ENCODE measurements around the gene SMOC2. TPM values are rescaled to one million over a fixed set of nuclear protein-coding genes. Genes with fewer than 3 reads are reported as not detected.

Gene SMOC2
- total RNA-seq, 1 donor from 2014 or later = 18.7 TPM

DNA sequence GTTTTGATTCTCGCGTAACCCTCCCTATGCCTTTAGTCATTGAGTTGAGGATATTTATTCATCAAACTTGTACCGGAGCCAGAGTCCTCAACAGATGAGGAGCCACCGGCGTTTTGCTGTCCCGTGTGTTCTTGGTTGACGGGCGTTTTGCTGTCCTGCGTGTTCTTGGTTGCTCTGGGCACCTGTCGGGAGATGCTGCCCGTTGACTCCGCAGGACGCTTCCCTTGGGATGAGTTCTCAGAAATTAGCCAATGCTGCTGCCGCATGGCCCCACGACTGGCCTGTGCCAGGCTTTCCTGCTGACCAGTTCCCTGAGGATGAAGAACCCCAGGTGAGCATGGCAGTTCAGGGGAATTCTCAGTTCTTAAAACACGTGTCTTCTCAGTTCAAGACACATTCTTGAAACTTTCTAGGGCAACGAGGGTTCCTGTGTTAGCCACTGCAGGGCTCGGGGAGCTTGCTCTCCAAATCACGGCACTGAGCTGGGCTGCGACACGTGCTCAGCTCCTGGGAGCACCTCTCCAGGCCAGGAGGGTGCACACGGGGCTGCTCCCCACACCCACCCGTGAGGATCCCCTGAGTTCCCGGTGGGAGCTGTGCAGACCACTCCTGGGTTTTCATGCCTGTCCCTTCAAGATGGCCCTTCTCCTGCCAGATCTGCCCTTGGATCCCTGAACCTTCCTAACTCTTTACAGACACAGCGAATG, 265.6 kb downstream of the SMOC2 start:
- DNase-seq (no peak), ATAC-seq (no peak)
- intact Hi-C loops (cut with micrococcal nuclease) = no loop called here

DNA sequence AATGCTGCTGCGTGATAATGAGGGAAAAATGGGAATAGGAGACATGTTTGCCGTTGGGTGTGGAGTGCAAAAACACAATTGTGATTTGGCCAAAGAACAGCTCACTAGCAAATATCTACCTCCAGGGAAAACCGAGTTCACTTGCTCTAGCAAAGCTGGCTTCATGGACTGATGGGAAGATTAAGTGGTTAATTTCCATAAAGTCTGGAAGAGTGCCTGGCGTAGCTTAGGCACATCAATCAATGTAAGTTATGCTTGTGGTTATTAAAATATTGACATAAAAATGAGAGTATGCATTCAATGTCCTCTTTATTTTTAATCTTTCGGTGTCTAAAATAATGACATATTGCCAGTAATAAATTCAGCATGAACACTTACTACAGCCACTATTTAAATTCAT, 267.5 kb downstream of the SMOC2 start:
- no peak for ATAC-seq
- intact Hi-C loops (cut with micrococcal nuclease) = no loop called here
- no peak for DNase-seq

GRCh38 chr6:168708984-168709383, 268.0 kb downstream of the SMOC2 start:
- ATAC-seq (no peak), DNase-seq (no peak)
- intact Hi-C loops (cut with micrococcal nuclease) = no loop called here

DNA sequence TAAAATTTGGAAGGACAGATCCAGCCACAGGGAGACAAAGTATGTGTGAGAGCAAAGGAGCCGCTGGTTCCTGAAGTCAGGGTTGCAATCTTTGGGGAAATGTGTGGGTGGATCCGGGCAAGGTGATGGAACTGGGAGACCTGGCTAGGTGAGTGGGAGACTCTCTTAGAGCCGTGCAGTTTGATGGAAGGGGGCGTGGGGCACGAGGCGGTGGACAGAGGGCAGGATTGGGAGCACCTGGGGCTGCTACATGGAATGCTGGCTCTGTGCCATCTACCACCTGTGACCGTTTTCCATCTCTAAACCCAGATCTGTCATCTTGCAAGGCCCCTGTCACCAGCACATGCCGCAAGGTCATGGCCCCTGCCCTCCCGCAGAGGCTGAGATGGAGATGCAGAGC, 268.4 kb downstream of the SMOC2 start:
- DNase-seq = no peak

GRCh38 chr6:168709991-168710390, 269.0 kb downstream of the SMOC2 start:
- ATAC-seq (no peak), DNase-seq (no peak)
- intact Hi-C loops (cut with micrococcal nuclease) = no loop called here

More for the DNA sequence above, 268.4 kb downstream of the SMOC2 start:
- no peak for ATAC-seq
- intact Hi-C loops (cut with micrococcal nuclease) = no loop called here

GRCh38 chr6:168711049-168711640, 270.2 kb downstream of the SMOC2 start:
- ATAC-seq (no peak), DNase-seq (no peak)
- intact Hi-C loops (cut with micrococcal nuclease) = no loop called here

- intact Hi-C loops (cut with micrococcal nuclease) = no loop called here
- ATAC-seq (no peak), DNase-seq (no peak)
Observed at GRCh38 chr6:168711666-168712300, 270.8 kb downstream of the SMOC2 start.

- intact Hi-C loops (cut with micrococcal nuclease) = no loop called here
- DNase-seq (no peak), ATAC-seq (no peak)
Observed at GRCh38 chr6:168712993-168713392, 272.0 kb downstream of the SMOC2 start.

DNA sequence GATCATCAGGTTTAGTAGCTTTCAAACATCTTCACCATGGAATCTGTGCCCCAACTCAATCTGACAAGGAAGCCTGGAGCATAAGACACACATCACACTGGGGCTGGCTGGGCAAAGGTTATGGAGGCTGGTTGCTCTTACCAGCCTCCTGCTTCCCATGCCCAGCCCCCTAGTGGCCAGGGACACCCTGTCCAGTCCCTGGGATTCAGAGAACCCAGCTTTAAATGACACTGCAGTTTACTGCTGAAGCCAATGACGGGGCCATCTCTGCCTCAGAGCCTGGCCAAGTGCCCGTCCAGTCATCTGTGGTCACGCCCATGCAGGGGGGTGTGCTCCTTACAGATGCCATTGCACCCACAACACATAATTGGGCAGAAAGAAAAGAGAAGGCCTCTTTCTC, 272.9 kb downstream of the SMOC2 start:
- intact Hi-C loops (cut with micrococcal nuclease) = no loop called here
- ATAC-seq (no peak), DNase-seq (no peak)

GRCh38 chr6:168714547-168715260, 273.7 kb downstream of the SMOC2 start:
- ATAC-seq (no peak), DNase-seq (no peak)
- intact Hi-C loops (cut with micrococcal nuclease) = no loop called here

DNA sequence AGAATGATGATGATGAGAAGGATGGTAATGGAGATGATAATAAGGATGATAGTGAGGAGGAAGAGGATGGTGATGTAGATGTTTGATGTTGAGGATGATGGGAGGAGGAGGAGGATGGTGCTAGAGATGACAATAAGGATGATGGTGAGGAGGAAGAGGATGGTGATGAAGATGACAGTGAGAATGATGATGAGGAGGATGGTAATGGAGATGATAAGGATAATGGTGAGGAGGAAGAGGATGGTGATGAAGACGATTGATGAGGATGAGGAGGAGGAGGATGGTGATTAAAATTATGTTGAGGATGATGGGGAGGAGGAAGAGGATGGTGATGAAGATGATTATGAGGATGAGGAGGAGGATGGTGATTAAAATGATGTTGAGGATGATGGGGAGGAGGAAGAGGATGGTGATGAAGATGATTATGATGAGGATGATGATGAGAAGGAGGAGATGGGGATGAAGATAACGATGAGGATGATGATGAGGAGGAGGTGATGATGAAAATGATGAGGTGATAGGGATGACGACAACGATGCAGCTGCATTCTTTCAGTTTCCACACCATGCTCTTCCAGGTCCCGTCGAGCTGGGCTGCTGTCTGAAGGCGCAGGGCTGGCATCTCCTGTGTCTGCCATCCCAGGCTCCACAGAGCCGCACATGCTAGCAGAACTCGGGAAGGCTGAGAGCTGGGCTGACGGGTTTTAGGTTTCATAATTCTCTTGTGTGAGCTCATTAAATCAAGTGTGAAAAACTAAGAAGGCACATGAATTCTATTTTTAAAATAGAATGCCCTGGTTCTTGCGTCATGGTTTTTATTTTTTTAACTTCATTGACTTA, 274.9 kb downstream of the SMOC2 start:
- intact Hi-C loops (cut with micrococcal nuclease) = no loop called here
- DNase-seq = no peak

GRCh38 chr6:168716581-168716980, 275.6 kb downstream of the SMOC2 start:
- DNase-seq = no peak
- intact Hi-C loops (cut with micrococcal nuclease) = no loop called here
- ATAC-seq = no peak

More for the DNA sequence above, 274.9 kb downstream of the SMOC2 start:
- ATAC-seq = no peak

DNA sequence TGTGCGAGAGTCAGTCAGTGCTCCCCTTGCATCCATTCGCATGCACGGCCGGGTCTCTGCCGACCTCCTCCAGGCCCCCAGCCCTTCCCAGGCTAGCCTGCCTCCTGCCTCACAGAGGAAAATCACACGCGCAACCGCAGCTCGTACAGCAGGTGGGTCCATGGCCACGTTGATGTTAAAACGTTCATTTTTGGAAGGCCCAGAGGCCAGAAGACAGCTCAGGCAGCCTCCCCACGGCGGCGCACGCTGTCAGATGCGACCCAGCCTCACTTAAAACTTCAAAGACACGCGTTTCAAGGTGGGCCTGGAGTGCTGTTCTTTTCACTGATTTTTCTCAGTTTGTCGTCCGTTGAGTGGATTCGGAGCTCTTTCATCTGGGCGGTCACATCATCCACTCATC, 276.5 kb downstream of the SMOC2 start:
- ATAC-seq = no peak
- DNase-seq = no peak
- intact Hi-C loops (cut with micrococcal nuclease) = no loop called here

Other genes with a start within 250 kb of the SMOC2 start
- gene DACT2, start 121.4 kb upstream of the SMOC2 start, total RNA-seq = 0.92 TPM

Data from left ventricle myocardium superior (tissue), 1 donor.